K562 (cell line): Measurements from ENCODE around the gene CLIP1. TPM values are rescaled to one million over a fixed set of nuclear protein-coding genes. Genes with fewer than 3 reads are reported as not detected.
A peak's percentile ranks its signal among the peaks of the same experiment; 100 is the strongest.

ENCODE experiments used
- BCL6 ChIP-seq: fragments of 250-450 bp; sonication (Bioruptor Pico); IDR thresholded peaks from 2 replicates; pipeline ENCODE4 v1.4.0; 2020
- COPS2 ChIP-seq: fragments of 450-650 bp; conservative IDR thresholded peaks from 2 replicates; pipeline ENCODE4 v1.6.1; 2016; ENCODE audit warnings: mild to moderate bottlenecking, moderate library complexity
- DPF2 ChIP-seq: fragments of 450-650 bp; IDR thresholded peaks from 2 replicates; pipeline ENCODE4 v1.6.1; 2016
- EP300 ChIP-seq: IDR thresholded peaks from 2 replicates; pipeline ENCODE4 v1.6.1; 2012; ENCODE audit warnings: low read length, improper control_type of control experiment
- ETV1 ChIP-seq: fragments of 450-650 bp; conservative IDR thresholded peaks from 2 replicates; pipeline ENCODE4 v1.6.1; 2016; ENCODE audit warnings: missing genetic modification characterization, control low read depth, low read depth, missing compliant biosample characterization
- JUN ChIP-seq, 2 experiments: sonication (generic) in 1 of 2; formaldehyde crosslinking in 1 of 2; IDR thresholded peaks; 2 replicates each; pipeline versions ENCODE4 v1.6.1 to v1.8.0; 2012 to 2022; ENCODE audit warnings: borderline replicate concordance in 2 of 2, mild to moderate bottlenecking in 2 of 2, improper control_type of control experiment in 1 of 2, low read depth in 1 of 2, low read length in 1 of 2, missing genetic modification reagents in 1 of 2
- MAZ ChIP-seq, 2 experiments: fragments of 450-650 bp in 1 of 2; sonication (generic) in 1 of 2; formaldehyde crosslinking; IDR thresholded peaks in 1 of 2; conservative IDR thresholded peaks in 1 of 2; 2 replicates each; pipeline versions ENCODE4 v1.4.0 to v1.5.0; 2020; ENCODE audit warnings: mild to moderate bottlenecking in 1 of 2, missing genetic modification reagents in 1 of 2
- MBD2 ChIP-seq: sonication (generic); IDR thresholded peaks from 2 replicates; pipeline ENCODE4 v1.6.1; 2016; ENCODE audit warnings: low read depth, borderline replicate concordance
- PHB ChIP-seq: fragments of 250-450 bp; sonication (Bioruptor Pico); IDR thresholded peaks from 2 replicates; pipeline ENCODE4 v1.5.0; 2021
- POLR3A ChIP-seq: IDR thresholded peaks from 2 replicates; pipeline ENCODE4 v1.6.1; 2011; ENCODE audit warnings: borderline replicate concordance, mild to moderate bottlenecking, moderate library complexity; ENCODE audit not compliant: insufficient read length, insufficient read depth; ENCODE audit errors: extremely low read depth
- RFX5 ChIP-seq: IDR thresholded peaks from 2 replicates; pipeline ENCODE4 v1.6.1; 2011; ENCODE audit warnings: low read depth, mild to moderate bottlenecking, improper control_type of control experiment, low read length
- SIN3B ChIP-seq: fragments of 450-650 bp; IDR thresholded peaks from 2 replicates; pipeline ENCODE4 v1.6.1; 2017; ENCODE audit warnings: low read depth, mild to moderate bottlenecking, moderate library complexity
- polyA plus RNA-seq, 8 experiments: library from polyadenylated mRNA; depleted of rRNA in 4 of 8; stranded (reverse) in 5 of 8; unstranded in 3 of 8; fragments of >200 nt; fragmentation: Nextera tagmentation in 2 of 8; fragmentation: Illumina TruSeq in 1 of 8; extraction: Ambion mirVana in 2 of 8; extraction: Trizol in 1 of 8; gene quantifications; 2 replicates each; pipeline versions ENCODE4 v1.2.1 to v1.2.3, GENCODE V29; 2011 to 2014; ENCODE audit warnings: inconsistent platforms in 1 of 8, missing spikeins in 1 of 8
- total RNA-seq, 7 experiments: library from RNA; depleted of rRNA in 6 of 7; stranded (reverse); fragments of >200 nt in 6 of 7; fragmentation: Illumina TruSeq in 2 of 7; extraction: Trizol in 2 of 7; gene quantifications; 2 replicates each; pipeline versions ENCODE4 v1.2.1 to v1.2.3, GENCODE V29; 2011 to 2021; ENCODE audit warnings: low replicate concordance in 1 of 7
- TF ChIP-seq, protein P1 (sequence below), 2 experiments: IDR thresholded peaks; 2 replicates each; pipeline ENCODE4 v1.6.1; 2011; ENCODE audit warnings: borderline replicate concordance in 1 of 2, control low read depth in 1 of 2, low read depth in 1 of 2, low read length in 1 of 2, mild to moderate bottlenecking in 1 of 2, mixed read lengths in 1 of 2, moderate library complexity in 1 of 2; ENCODE audit not compliant: insufficient read depth in 1 of 2, insufficient read length in 1 of 2, poor library complexity in 1 of 2, severe bottlenecking in 1 of 2; ENCODE audit errors: extremely low read depth in 1 of 2
- TF ChIP-seq, protein P2 (sequence below): sonication (generic); formaldehyde crosslinking; IDR thresholded peaks from 2 replicates; pipeline ENCODE4 v1.8.0; 2022; ENCODE audit warnings: mild to moderate bottlenecking, missing genetic modification reagents
- TF ChIP-seq, protein P3 (sequence below): conservative IDR thresholded peaks from 2 replicates; pipeline ENCODE4 v1.6.1; 2011; ENCODE audit warnings: low read depth, mild to moderate bottlenecking, low read length; ENCODE audit not compliant: control insufficient read depth
- TF ChIP-seq, protein P4 (sequence below): IDR thresholded peaks from 3 replicates; pipeline ENCODE4 v1.6.1; 2011; ENCODE audit warnings: borderline replicate concordance, mild to moderate bottlenecking, moderate library complexity; ENCODE audit not compliant: insufficient read length; ENCODE audit errors: extremely low read depth

The CLIP1 gene
- total and polyA plus RNA-seq, 9 of the 15 experiments (the other 6 are each of a cell fraction or from before 2014, with no cell fraction given) = 5.8 to 33.9 (median 27.6) TPM

DNA sequence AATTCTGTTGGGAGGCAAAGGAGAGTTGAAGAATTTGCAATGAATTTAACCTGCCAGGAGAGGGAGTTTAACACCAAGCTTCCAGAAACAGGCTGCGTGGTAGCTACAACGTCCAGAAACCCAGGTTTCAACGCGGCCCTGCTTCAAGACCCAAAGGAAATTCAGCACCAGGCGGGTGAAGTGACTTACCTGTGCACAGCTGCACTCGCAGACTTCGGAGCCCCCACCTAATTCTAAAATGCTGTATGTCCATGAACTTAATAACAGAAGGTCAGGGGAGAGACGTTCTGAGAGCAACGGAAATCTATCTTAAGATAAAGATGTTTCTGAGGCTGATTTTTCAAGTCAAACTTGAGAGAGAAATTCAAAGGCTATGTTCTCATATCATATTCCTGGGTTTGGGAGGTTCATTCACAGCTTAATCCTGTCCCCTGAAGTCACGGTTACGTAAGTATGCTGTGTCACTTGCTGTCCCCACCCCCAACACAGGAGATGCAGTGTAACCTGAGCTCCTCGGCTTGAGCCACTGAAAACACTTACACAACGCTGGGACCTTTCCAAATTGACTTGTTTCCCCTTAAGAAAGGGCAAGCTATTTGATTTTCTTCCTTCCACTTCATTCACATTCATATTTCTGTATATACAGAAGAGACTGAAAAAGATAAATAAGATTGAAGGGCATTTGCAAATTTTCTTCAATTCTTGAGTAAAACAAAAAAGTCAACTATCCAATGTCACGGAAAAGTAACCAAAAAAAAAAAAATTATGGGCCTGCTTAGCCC, 22.7 kb downstream of the CLIP1 start (continued):
- TF ChIP-seq MAZ (CRISPR knock-in tag; conservative IDR thresholded peaks at IDR 0.05 in 1 of 2, IDR thresholded peaks at IDR 0.05 in 1 of 2) (peak; percentile 40 to 48), JUN (IDR thresholded peaks at IDR 0.05; ENCODE audit: borderline replicate concordance, low read depth, low read length) (peak; percentile 85), JUN (CRISPR knock-in tag; IDR thresholded peaks at IDR 0.05; ENCODE audit: borderline replicate concordance) (no peak), ETV1 (no peak; the same call in none of the 2 replicates), POLR3A (no peak), BCL6 (no peak), MBD2 (peak; percentile 21; the same call in 1 of the 2 replicates), RFX5 (peak; percentile 64), EP300 (peak; percentile 76), SIN3B (no peak), DPF2 (peak; percentile 30), PHB (CRISPR knock-in tag) (no peak), COPS2 (no peak)
- TF ChIP-seq, protein P1, sequence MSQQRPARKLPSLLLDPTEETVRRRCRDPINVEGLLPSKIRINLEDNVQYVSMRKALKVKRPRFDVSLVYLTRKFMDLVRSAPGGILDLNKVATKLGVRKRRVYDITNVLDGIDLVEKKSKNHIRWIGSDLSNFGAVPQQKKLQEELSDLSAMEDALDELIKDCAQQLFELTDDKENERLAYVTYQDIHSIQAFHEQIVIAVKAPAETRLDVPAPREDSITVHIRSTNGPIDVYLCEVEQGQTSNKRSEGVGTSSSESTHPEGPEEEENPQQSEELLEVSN (IDR thresholded peaks at IDR 0.05; ENCODE audit: borderline replicate concordance in 1 of 2, extremely low read depth in 1 of 2, insufficient read depth in 1 of 2, insufficient read length in 1 of 2, low read depth in 1 of 2, low read length in 1 of 2, poor library complexity in 1 of 2, severe bottlenecking in 1 of 2) = peak in 1 of 2 experiments; percentile 38
- TF ChIP-seq, protein P2, sequence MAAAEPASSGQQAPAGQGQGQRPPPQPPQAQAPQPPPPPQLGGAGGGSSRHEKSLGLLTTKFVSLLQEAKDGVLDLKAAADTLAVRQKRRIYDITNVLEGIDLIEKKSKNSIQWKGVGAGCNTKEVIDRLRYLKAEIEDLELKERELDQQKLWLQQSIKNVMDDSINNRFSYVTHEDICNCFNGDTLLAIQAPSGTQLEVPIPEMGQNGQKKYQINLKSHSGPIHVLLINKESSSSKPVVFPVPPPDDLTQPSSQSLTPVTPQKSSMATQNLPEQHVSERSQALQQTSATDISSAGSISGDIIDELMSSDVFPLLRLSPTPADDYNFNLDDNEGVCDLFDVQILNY (CRISPR knock-in tag) = no peak; the same call in 1 of the 2 replicates
- TF ChIP-seq, protein P3, sequence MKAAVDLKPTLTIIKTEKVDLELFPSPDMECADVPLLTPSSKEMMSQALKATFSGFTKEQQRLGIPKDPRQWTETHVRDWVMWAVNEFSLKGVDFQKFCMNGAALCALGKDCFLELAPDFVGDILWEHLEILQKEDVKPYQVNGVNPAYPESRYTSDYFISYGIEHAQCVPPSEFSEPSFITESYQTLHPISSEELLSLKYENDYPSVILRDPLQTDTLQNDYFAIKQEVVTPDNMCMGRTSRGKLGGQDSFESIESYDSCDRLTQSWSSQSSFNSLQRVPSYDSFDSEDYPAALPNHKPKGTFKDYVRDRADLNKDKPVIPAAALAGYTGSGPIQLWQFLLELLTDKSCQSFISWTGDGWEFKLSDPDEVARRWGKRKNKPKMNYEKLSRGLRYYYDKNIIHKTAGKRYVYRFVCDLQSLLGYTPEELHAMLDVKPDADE = no peak
- TF ChIP-seq, protein P4, sequence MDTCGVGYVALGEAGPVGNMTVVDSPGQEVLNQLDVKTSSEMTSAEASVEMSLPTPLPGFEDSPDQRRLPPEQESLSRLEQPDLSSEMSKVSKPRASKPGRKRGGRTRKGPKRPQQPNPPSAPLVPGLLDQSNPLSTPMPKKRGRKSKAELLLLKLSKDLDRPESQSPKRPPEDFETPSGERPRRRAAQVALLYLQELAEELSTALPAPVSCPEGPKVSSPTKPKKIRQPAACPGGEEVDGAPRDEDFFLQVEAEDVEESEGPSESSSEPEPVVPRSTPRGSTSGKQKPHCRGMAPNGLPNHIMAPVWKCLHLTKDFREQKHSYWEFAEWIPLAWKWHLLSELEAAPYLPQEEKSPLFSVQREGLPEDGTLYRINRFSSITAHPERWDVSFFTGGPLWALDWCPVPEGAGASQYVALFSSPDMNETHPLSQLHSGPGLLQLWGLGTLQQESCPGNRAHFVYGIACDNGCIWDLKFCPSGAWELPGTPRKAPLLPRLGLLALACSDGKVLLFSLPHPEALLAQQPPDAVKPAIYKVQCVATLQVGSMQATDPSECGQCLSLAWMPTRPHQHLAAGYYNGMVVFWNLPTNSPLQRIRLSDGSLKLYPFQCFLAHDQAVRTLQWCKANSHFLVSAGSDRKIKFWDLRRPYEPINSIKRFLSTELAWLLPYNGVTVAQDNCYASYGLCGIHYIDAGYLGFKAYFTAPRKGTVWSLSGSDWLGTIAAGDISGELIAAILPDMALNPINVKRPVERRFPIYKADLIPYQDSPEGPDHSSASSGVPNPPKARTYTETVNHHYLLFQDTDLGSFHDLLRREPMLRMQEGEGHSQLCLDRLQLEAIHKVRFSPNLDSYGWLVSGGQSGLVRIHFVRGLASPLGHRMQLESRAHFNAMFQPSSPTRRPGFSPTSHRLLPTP = no peak
